ENCODE data around the gene WASF2.

DNA sequence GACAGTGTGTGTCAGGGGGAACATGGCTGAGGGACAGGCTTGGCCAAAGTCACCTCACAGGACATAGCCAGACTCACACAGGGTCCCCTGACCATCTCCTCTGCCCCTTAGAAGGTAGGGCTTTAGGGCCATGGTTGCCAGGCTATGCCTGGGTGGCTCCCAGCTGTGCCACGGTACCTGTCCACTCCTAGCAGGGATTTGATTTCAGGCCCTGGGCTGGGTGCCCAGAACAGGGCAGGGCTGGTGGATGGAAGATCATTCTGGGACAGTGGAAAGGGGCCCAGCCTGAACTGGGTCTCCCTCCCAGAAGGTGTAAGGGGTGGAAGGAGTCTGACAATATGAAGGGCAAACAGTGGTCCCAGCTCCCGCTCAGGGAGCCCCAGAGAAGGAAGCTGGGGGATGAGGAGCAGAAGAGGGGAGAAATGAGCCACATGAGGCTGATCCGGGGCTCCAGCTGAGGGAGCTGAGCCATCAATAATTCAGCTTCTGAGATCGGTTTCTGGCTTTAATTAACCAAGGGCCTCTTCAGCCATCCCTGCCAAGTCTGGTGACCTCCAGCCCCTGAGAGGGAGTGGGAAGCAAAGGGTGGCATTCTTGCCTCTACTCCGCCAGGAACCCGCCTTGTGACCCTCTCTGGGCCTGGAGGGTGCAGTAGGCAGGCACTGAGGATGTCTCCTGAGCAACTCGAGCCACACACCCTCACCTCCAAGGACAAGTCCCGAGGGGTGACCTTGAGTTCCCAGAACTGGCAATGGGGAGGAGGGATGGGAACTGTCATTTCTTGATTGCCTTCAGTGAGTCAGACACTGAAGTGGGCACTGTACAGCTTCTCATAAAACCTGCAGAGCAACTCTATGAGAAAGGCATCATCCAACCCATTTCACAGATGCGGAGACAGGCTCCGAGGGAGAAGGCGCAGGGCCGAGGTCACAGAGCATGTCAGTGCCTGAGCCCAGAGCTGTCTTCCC, 108.9 kb downstream of the WASF2 start:
- no peak for TF ChIP-seq POLR2A (IDR thresholded peaks at IDR 0.05)
- TF ChIP-seq, protein P1, sequence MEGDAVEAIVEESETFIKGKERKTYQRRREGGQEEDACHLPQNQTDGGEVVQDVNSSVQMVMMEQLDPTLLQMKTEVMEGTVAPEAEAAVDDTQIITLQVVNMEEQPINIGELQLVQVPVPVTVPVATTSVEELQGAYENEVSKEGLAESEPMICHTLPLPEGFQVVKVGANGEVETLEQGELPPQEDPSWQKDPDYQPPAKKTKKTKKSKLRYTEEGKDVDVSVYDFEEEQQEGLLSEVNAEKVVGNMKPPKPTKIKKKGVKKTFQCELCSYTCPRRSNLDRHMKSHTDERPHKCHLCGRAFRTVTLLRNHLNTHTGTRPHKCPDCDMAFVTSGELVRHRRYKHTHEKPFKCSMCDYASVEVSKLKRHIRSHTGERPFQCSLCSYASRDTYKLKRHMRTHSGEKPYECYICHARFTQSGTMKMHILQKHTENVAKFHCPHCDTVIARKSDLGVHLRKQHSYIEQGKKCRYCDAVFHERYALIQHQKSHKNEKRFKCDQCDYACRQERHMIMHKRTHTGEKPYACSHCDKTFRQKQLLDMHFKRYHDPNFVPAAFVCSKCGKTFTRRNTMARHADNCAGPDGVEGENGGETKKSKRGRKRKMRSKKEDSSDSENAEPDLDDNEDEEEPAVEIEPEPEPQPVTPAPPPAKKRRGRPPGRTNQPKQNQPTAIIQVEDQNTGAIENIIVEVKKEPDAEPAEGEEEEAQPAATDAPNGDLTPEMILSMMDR (IDR thresholded peaks at IDR 0.05), result no peak

Data from Peyer's patch (tissue), 4 donors.